ENCODE results near the gene CPED1. TPM values are rescaled to one million over a fixed set of nuclear protein-coding genes. Genes with fewer than 3 reads are reported as not detected.

The CPED1 gene
- total RNA-seq, 4 donors from 2014 or later: 15.0 to 32.1 (median 21.8) TPM

GRCh38 chr7:120998996-120999565 is 10.6 kb downstream of the CPED1 start:
- Histone ChIP-seq H3K9me3 (no peaks in the 10 kb centered on the region), H3K4me3 (no peak overlapping the region), H3K4me1 (peaks cover 0 to 71% (median 22%) of the 10 kb centered on the region in 4 donors), H3K27ac (peak overlapping the region; percentile 52 to 84 (median 77)), H3K27me3 (no peaks in the 10 kb centered on the region), H3K36me3 (no peaks in the 10 kb centered on the region)
- WGBS, 2 donors: 78 to 80% methylated on average over 2 of the region's 2 CpGs
- TF ChIP-seq POLR2A (IDR thresholded peaks at IDR 0.05): no peak
- no peak for TF ChIP-seq EP300 (IDR thresholded peaks at IDR 0.05)
- no peak for TF ChIP-seq CTCF (IDR thresholded peaks at IDR 0.05)
- DNase-seq (ENCODE audit: low spot score in 2 of 2): no peak

- H3K4me3 ChIP-seq: peak overlapping the region; percentile 8 to 23 (median 12)
- no peak for DNase-seq (ENCODE audit: low spot score in 2 of 2)
- 38 to 47% methylated on average over 9 of the region's 9 CpGs for WGBS, 2 donors
- peaks cover 0 to 74% (median 22%) of the 10 kb centered on the region in 4 donors for H3K4me1 ChIP-seq
- peak in 1 of 2 donors; percentile 27 for TF ChIP-seq EP300 (IDR thresholded peaks at IDR 0.05)
- no peak for TF ChIP-seq CTCF (IDR thresholded peaks at IDR 0.05)
- H3K36me3 ChIP-seq: no peaks in the 10 kb centered on the region
- H3K27ac ChIP-seq: peak overlapping the region; percentile 52 to 84 (median 77)
- H3K27me3 ChIP-seq: no peaks in the 10 kb centered on the region
- no peaks in the 10 kb centered on the region for H3K9me3 ChIP-seq
Measured at GRCh38 chr7:121000081-121000983, 11.8 kb downstream of the CPED1 start.

GRCh38 chr7:121001234-121001906 is 12.9 kb downstream of the CPED1 start:
- no peak for DNase-seq (ENCODE audit: low spot score in 2 of 2)
- TF ChIP-seq EP300 (IDR thresholded peaks at IDR 0.05) (no peak), CTCF (IDR thresholded peaks at IDR 0.05) (no peak), POLR2A (IDR thresholded peaks at IDR 0.05) (no peak)
- Histone ChIP-seq H3K4me1 (peaks cover 0 to 74% (median 20%) of the 10 kb centered on the region in 4 donors), H3K27me3 (no peaks in the 10 kb centered on the region), H3K36me3 (no peaks in the 10 kb centered on the region), H3K4me3 (no peak overlapping the region), H3K27ac (peak overlapping the region in 3 of 4 donors; percentile 67 to 84 (median 72)), H3K9me3 (no peaks in the 10 kb centered on the region)
- WGBS, 2 donors: 45 to 53% methylated on average over 3 of the region's 3 CpGs

- H3K4me3 ChIP-seq: no peak overlapping the region
- no peaks in the 10 kb centered on the region for H3K9me3 ChIP-seq
- TF ChIP-seq EP300 (IDR thresholded peaks at IDR 0.05) (no peak), POLR2A (IDR thresholded peaks at IDR 0.05) (no peak), CTCF (IDR thresholded peaks at IDR 0.05) (no peak)
- H3K4me1 ChIP-seq: peaks cover 0 to 77% (median 20%) of the 10 kb centered on the region in 4 donors
- no peaks in the 10 kb centered on the region for H3K27me3 ChIP-seq
- H3K36me3 ChIP-seq: no peaks in the 10 kb centered on the region
- no peak for DNase-seq (ENCODE audit: low spot score in 2 of 2)
- WGBS, 2 donors: 46 to 48% methylated on average over 2 of the region's 2 CpGs
- H3K27ac ChIP-seq: peak overlapping the region in 2 of 4 donors; percentile 67 to 84
Measured at GRCh38 chr7:121002048-121002756, 13.7 kb downstream of the CPED1 start.

Data from tibial nerve (tissue), 4 donors.